CD4-positive, alpha-beta memory T cell (primary cell): ENCODE measurements around the gene FOXJ3. TPM values are rescaled to one million over a fixed set of nuclear protein-coding genes. Genes with fewer than 3 reads are reported as not detected.

Source experiments
- CTCF ChIA-PET: fragments of 350-600 bp; sonication (Branson Sonifier 250); formaldehyde crosslinking; loops from one replicate; lab custom pipeline; 2021; ENCODE audit warnings: inconsistent platforms; ENCODE audit not compliant: partially characterized antibody; lab: Charles Lee
- POLR2A ChIA-PET: fragments of 350-600 bp; sonication (Branson Sonifier 250); formaldehyde crosslinking; loops from one replicate; lab custom pipeline; 2021; ENCODE audit not compliant: partially characterized antibody; lab: Charles Lee
- DNase-seq, 5 donors: peaks; one replicate each; pipeline versions ENCODE4 v3.0.0 to v3.0.0-alpha.2; 2020 to 2022; ENCODE audit warnings: mixed read lengths in 1 of 5
- H3K27ac ChIP-seq: one replicate; pipeline ENCODE4 v1.7.0; 2013; ENCODE audit warnings: low read depth, low read length
- H3K27me3 ChIP-seq: 2 replicates; pipeline ENCODE4 v1.7.0; 2013; ENCODE audit warnings: mild to moderate bottlenecking, low read length, moderate library complexity; ENCODE audit not compliant: insufficient read depth
- H3K36me3 ChIP-seq: 2 replicates; pipeline ENCODE4 v1.7.0; 2013; ENCODE audit warnings: mild to moderate bottlenecking, low read length, moderate library complexity; ENCODE audit not compliant: insufficient read depth
- H3K4me1 ChIP-seq: 2 replicates; pipeline ENCODE4 v1.7.0; 2013; ENCODE audit warnings: mild to moderate bottlenecking, low read length, moderate library complexity; ENCODE audit not compliant: insufficient read depth
- H3K4me3 ChIP-seq, 2 donors: one replicate each; pipeline ENCODE4 v1.7.0; 2013; ENCODE audit warnings: low read length in 2 of 2, mild to moderate bottlenecking in 1 of 2
- H3K9me3 ChIP-seq, 2 donors: one replicate each; pipeline ENCODE4 v1.7.0; 2013; ENCODE audit warnings: low read length in 2 of 2, control low read depth in 1 of 2; ENCODE audit not compliant: control insufficient read depth in 1 of 2
- H3K27ac Mint-ChIP-seq, 7 donors: one replicate each; pipeline ENCODE4 v1.8.0; 2020 to 2021; ENCODE audit warnings: mixed read lengths in 7 of 7, mild to moderate bottlenecking in 6 of 7, inconsistent platforms in 3 of 7, moderate library complexity in 3 of 7
- H3K27me3 Mint-ChIP-seq, 2 donors: one replicate each; pipeline ENCODE4 v1.8.0; 2020 to 2021; ENCODE audit warnings: mixed read lengths in 2 of 2
- H3K36me3 Mint-ChIP-seq, 2 donors: one replicate each; pipeline ENCODE4 v1.8.0; 2020 to 2021; ENCODE audit warnings: mixed read lengths in 2 of 2, inconsistent platforms in 1 of 2, mild to moderate bottlenecking in 1 of 2
- H3K4me1 Mint-ChIP-seq, 4 donors: one replicate each; pipeline ENCODE4 v1.8.0; 2020 to 2021; ENCODE audit warnings: mixed read lengths in 4 of 4, mild to moderate bottlenecking in 1 of 4
- H3K4me3 Mint-ChIP-seq, 8 donors: one replicate each; pipeline ENCODE4 v1.8.0; 2020 to 2021; ENCODE audit warnings: mixed read lengths in 8 of 8, mild to moderate bottlenecking in 7 of 8, moderate library complexity in 6 of 8, inconsistent platforms in 3 of 8
- H3K9me3 Mint-ChIP-seq, 8 donors: one replicate each; pipeline ENCODE4 v1.8.0; 2020 to 2021; ENCODE audit warnings: mixed read lengths in 8 of 8, mild to moderate bottlenecking in 5 of 8, inconsistent platforms in 3 of 8, moderate library complexity in 1 of 8
- intact Hi-C: fragments of 100-400 bp; cut with micrococcal nuclease; formaldehyde crosslinking; loops from one replicate; pipeline ENCODE4 v1.15.1; 2023
- polyA plus RNA-seq, 2 donors: library from polyadenylated mRNA; unstranded; fragments of 300-500 nt; fragmentation: Illumina TruSeq; gene quantifications; one replicate each; pipeline ENCODE4 v1.2.3, GENCODE V29; 2021
- total RNA-seq, 2 experiments: library from RNA; stranded (reverse); gene quantifications; one replicate each; pipeline ENCODE4 v1.2.3, GENCODE V29; 2021

The FOXJ3 gene
- total and polyA plus RNA-seq, 4 experiments from 2014 or later, result 23.7 to 102 (median 72.0) TPM

GRCh38 chr1:42369471-42369870, 34.4 kb upstream of the FOXJ3 start:
- Histone ChIP-seq H3K4me1 (no peaks in the 10 kb centered on the region), H3K27me3 (no peaks in the 10 kb centered on the region), H3K9me3 (no peaks in the 10 kb centered on the region), H3K36me3 (no peaks in the 10 kb centered on the region), H3K27ac (no peak overlapping the region), H3K4me3 (no peak overlapping the region)
- no peaks in the 10 kb centered on the region for H3K36me3 Mint-ChIP-seq
- peaks cover 2 to 21% of the 10 kb centered on the region in 2 donors for H3K27me3 Mint-ChIP-seq
- no peak overlapping the region for H3K4me3 Mint-ChIP-seq
- H3K9me3 Mint-ChIP-seq, result peaks cover 0 to 3% (median 0%) of the 10 kb centered on the region in 8 donors
- ChIA-PET POLR2A (no interaction called here), CTCF (no interaction called here)
- H3K4me1 Mint-ChIP-seq, result no peaks in the 10 kb centered on the region
- DNase-seq, result no peak
- no peak overlapping the region for H3K27ac Mint-ChIP-seq
- intact Hi-C loops, result no loop called here

GRCh38 chr1:42368096-42368795, 33.2 kb upstream of the FOXJ3 start:
- H3K27me3 Mint-ChIP-seq, result peaks cover 2 to 21% of the 10 kb centered on the region in 2 donors
- intact Hi-C loops, result no loop called here
- no peak overlapping the region for H3K27ac ChIP-seq
- no peak overlapping the region for H3K4me3 Mint-ChIP-seq
- ChIA-PET POLR2A (no interaction called here), CTCF (no interaction called here)
- no peaks in the 10 kb centered on the region for H3K36me3 ChIP-seq
- H3K4me1 ChIP-seq, result no peaks in the 10 kb centered on the region
- H3K9me3 ChIP-seq, result no peaks in the 10 kb centered on the region
- H3K4me1 Mint-ChIP-seq, result no peaks in the 10 kb centered on the region
- H3K27ac Mint-ChIP-seq, result no peak overlapping the region
- H3K9me3 Mint-ChIP-seq, result peaks cover 0 to 1% (median 0%) of the 10 kb centered on the region in 8 donors
- no peak for DNase-seq
- no peak overlapping the region for H3K4me3 ChIP-seq
- H3K36me3 Mint-ChIP-seq, result no peaks in the 10 kb centered on the region
- H3K27me3 ChIP-seq, result no peaks in the 10 kb centered on the region

GRCh38 chr1:42365118-42365517, 30.1 kb upstream of the FOXJ3 start:
- H3K4me3 Mint-ChIP-seq, result no peak overlapping the region
- Histone ChIP-seq H3K4me1 (no peaks in the 10 kb centered on the region), H3K27ac (no peak overlapping the region), H3K36me3 (no peaks in the 10 kb centered on the region), H3K27me3 (no peaks in the 10 kb centered on the region), H3K4me3 (no peak overlapping the region), H3K9me3 (no peaks in the 10 kb centered on the region)
- no peaks in the 10 kb centered on the region for H3K36me3 Mint-ChIP-seq
- no peaks in the 10 kb centered on the region for H3K4me1 Mint-ChIP-seq
- no peak for DNase-seq
- intact Hi-C loops, result no loop called here
- peaks cover 1 to 11% of the 10 kb centered on the region in 2 donors for H3K27me3 Mint-ChIP-seq
- H3K27ac Mint-ChIP-seq, result no peak overlapping the region
- ChIA-PET CTCF (no interaction called here), POLR2A (no interaction called here)
- H3K9me3 Mint-ChIP-seq, result peaks cover 0 to 1% (median 0%) of the 10 kb centered on the region in 8 donors

- Mint-ChIP-seq H3K36me3 (no peaks in the 10 kb centered on the region), H3K27ac (no peak overlapping the region), H3K4me3 (no peak overlapping the region), H3K9me3 (no peaks in the 10 kb centered on the region), H3K27me3 (peaks cover 4 to 11% of the 10 kb centered on the region in 2 donors), H3K4me1 (no peaks in the 10 kb centered on the region)
- Histone ChIP-seq H3K27me3 (no peaks in the 10 kb centered on the region), H3K27ac (no peak overlapping the region), H3K4me1 (no peaks in the 10 kb centered on the region), H3K4me3 (no peak overlapping the region), H3K36me3 (no peaks in the 10 kb centered on the region), H3K9me3 (no peaks in the 10 kb centered on the region)
- CTCF ChIA-PET, result no interaction called here
- POLR2A ChIA-PET, result no interaction called here
- DNase-seq, result no peak
- intact Hi-C loops, result no loop called here
These were observed 29.5 kb upstream of the FOXJ3 start for GRCh38 chr1:42364542-42364941.

GRCh38 chr1:42364089-42364488, 29.1 kb upstream of the FOXJ3 start:
- CTCF ChIA-PET, result no interaction called here
- no peaks in the 10 kb centered on the region for H3K9me3 Mint-ChIP-seq
- intact Hi-C loops, result no loop called here

GRCh38 chr1:42359466-42359865, 24.4 kb upstream of the FOXJ3 start:
- no peaks in the 10 kb centered on the region for H3K9me3 Mint-ChIP-seq
- Histone ChIP-seq H3K4me1 (no peaks in the 10 kb centered on the region), H3K9me3 (no peaks in the 10 kb centered on the region), H3K27ac (no peak overlapping the region), H3K36me3 (no peaks in the 10 kb centered on the region), H3K4me3 (no peak overlapping the region), H3K27me3 (no peaks in the 10 kb centered on the region)
- no peak for DNase-seq
- H3K27me3 Mint-ChIP-seq, result peaks cover 0 to 4% of the 10 kb centered on the region in 2 donors
- ChIA-PET CTCF (interaction anchor here (2.1 kb wide), 1 partner anchor 9 kb away, joined by 5 read pairs; no protein-coding TSS in a partner anchor), POLR2A (no interaction called here)
- intact Hi-C loops, result no loop called here
- H3K36me3 Mint-ChIP-seq, result no peaks in the 10 kb centered on the region
- no peaks in the 10 kb centered on the region for H3K4me1 Mint-ChIP-seq
- no peak overlapping the region for H3K4me3 Mint-ChIP-seq
- no peak overlapping the region for H3K27ac Mint-ChIP-seq

More at GRCh38 chr1:42364089-42364488, 29.1 kb upstream of the FOXJ3 start:
- H3K36me3 ChIP-seq, result no peaks in the 10 kb centered on the region
- Mint-ChIP-seq H3K36me3 (no peaks in the 10 kb centered on the region), H3K27ac (no peak overlapping the region), H3K27me3 (peaks cover 4 to 11% of the 10 kb centered on the region in 2 donors), H3K4me3 (no peak overlapping the region), H3K4me1 (no peaks in the 10 kb centered on the region)
- no peaks in the 10 kb centered on the region for H3K4me1 ChIP-seq
- no peak for DNase-seq
- no peak overlapping the region for H3K4me3 ChIP-seq
- POLR2A ChIA-PET, result no interaction called here
- no peaks in the 10 kb centered on the region for H3K9me3 ChIP-seq
- H3K27me3 ChIP-seq, result no peaks in the 10 kb centered on the region
- no peak overlapping the region for H3K27ac ChIP-seq

- Mint-ChIP-seq H3K36me3 (no peaks in the 10 kb centered on the region), H3K27me3 (peaks cover 0 to 4% of the 10 kb centered on the region in 2 donors), H3K27ac (no peak overlapping the region), H3K9me3 (no peaks in the 10 kb centered on the region), H3K4me1 (no peaks in the 10 kb centered on the region), H3K4me3 (no peak overlapping the region)
- no peak for DNase-seq
- Histone ChIP-seq H3K36me3 (no peaks in the 10 kb centered on the region), H3K27me3 (no peaks in the 10 kb centered on the region), H3K27ac (no peak overlapping the region), H3K4me3 (no peak overlapping the region), H3K9me3 (no peaks in the 10 kb centered on the region), H3K4me1 (no peaks in the 10 kb centered on the region)
- intact Hi-C loops, result no loop called here
- ChIA-PET POLR2A (no interaction called here), CTCF (no interaction called here)
These were observed 23.8 kb upstream of the FOXJ3 start for GRCh38 chr1:42358791-42359190.
